ENCODE measurements around the gene PELI1.

DNA sequence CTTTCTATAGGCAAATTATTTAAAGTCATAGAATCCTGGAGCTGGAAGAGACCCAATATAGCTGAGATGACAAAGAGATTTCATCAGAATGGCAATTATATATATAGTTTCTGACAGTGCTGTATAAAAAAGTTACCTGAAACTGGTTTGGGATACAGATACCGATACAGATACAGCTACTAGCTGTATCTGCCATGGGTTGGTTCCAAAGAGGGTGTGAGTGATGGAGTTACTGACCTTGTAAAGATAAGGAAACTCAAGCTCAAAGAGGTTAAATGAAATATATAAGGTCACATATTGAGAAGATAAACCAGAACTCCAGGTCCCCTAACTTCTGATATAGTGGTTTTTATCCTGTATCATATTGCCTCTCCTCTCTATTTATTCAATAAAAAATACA is 10.9 kb downstream of the PELI1 start:
- TF ChIP-seq, protein P1, sequence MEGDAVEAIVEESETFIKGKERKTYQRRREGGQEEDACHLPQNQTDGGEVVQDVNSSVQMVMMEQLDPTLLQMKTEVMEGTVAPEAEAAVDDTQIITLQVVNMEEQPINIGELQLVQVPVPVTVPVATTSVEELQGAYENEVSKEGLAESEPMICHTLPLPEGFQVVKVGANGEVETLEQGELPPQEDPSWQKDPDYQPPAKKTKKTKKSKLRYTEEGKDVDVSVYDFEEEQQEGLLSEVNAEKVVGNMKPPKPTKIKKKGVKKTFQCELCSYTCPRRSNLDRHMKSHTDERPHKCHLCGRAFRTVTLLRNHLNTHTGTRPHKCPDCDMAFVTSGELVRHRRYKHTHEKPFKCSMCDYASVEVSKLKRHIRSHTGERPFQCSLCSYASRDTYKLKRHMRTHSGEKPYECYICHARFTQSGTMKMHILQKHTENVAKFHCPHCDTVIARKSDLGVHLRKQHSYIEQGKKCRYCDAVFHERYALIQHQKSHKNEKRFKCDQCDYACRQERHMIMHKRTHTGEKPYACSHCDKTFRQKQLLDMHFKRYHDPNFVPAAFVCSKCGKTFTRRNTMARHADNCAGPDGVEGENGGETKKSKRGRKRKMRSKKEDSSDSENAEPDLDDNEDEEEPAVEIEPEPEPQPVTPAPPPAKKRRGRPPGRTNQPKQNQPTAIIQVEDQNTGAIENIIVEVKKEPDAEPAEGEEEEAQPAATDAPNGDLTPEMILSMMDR (IDR thresholded peaks at IDR 0.05) = no peak
- no peak for TF ChIP-seq POLR2A (IDR thresholded peaks at IDR 0.05)

Data from uterus (tissue), 2 donors.